ENCODE measurements around the gene SCFD2.
"Not testable (repeated sequence)": the region's sequence is repeated elsewhere in the genome, so short reads cannot be mapped to it uniquely, and the experiment has no call there.

Gene SCFD2

GRCh38 chr4:53067125-53067802, 298.6 kb downstream of the SCFD2 start:
- DNase-seq (no peak), ATAC-seq (replicated peaks) (no peak)
- H3K36me3 Mint-ChIP-seq (ENCODE audit: insufficient read depth) = no peaks in the 10 kb centered on the region
- H3K9me3 Mint-ChIP-seq = peaks cover 4 to 8% of the 10 kb centered on the region in 2 donors
- no peak overlapping the region for H3K4me3 Mint-ChIP-seq
- no peaks in the 10 kb centered on the region for H3K4me1 Mint-ChIP-seq (ENCODE audit: low read depth in 2 of 2)
- H3K27ac Mint-ChIP-seq = no peak overlapping the region
- H3K27me3 Mint-ChIP-seq = no peaks in the 10 kb centered on the region

GRCh38 chr4:53066155-53066554, 299.7 kb downstream of the SCFD2 start:
- Mint-ChIP-seq H3K4me1 (ENCODE audit: low read depth in 2 of 2) (no peaks in the 10 kb centered on the region), H3K27me3 (no peaks in the 10 kb centered on the region), H3K9me3 (peaks cover 4 to 8% of the 10 kb centered on the region in 2 donors), H3K27ac (no peak overlapping the region), H3K36me3 (ENCODE audit: insufficient read depth) (no peaks in the 10 kb centered on the region), H3K4me3 (no peak overlapping the region)
- no peak for ATAC-seq (replicated peaks)
- DNase-seq = no peak

- Mint-ChIP-seq H3K4me1 (ENCODE audit: low read depth in 2 of 2) (no peaks in the 10 kb centered on the region), H3K4me3 (no peak overlapping the region), H3K9me3 (peaks cover 4 to 8% of the 10 kb centered on the region in 2 donors), H3K27me3 (no peaks in the 10 kb centered on the region), H3K36me3 (ENCODE audit: insufficient read depth) (no peaks in the 10 kb centered on the region), H3K27ac (no peak overlapping the region)
- DNase-seq (no peak), ATAC-seq (replicated peaks) (no peak)
Measured at GRCh38 chr4:53064609-53065008, 301.3 kb downstream of the SCFD2 start.

GRCh38 chr4:53061091-53061850, 304.6 kb downstream of the SCFD2 start:
- Mint-ChIP-seq H3K4me3 (no peak overlapping the region), H3K27me3 (no peaks in the 10 kb centered on the region), H3K36me3 (ENCODE audit: insufficient read depth) (no peaks in the 10 kb centered on the region), H3K27ac (no peak overlapping the region), H3K4me1 (ENCODE audit: low read depth in 2 of 2) (peaks cover 0 to 2% of the 10 kb centered on the region in 2 donors), H3K9me3 (no peaks in the 10 kb centered on the region)
- DNase-seq (no peak), ATAC-seq (replicated peaks) (no peak)

GRCh38 chr4:53060278-53060677, 305.6 kb downstream of the SCFD2 start:
- Mint-ChIP-seq H3K36me3 (ENCODE audit: insufficient read depth) (no peaks in the 10 kb centered on the region), H3K27ac (no peak overlapping the region), H3K4me1 (ENCODE audit: low read depth in 2 of 2) (peaks cover 0 to 2% of the 10 kb centered on the region in 2 donors), H3K9me3 (no peaks in the 10 kb centered on the region), H3K4me3 (no peak overlapping the region), H3K27me3 (no peaks in the 10 kb centered on the region)
- ATAC-seq (replicated peaks) (no peak), DNase-seq (no peak)

- no peak overlapping the region for H3K27ac Mint-ChIP-seq
- H3K36me3 Mint-ChIP-seq (ENCODE audit: insufficient read depth) = no peaks in the 10 kb centered on the region
- DNase-seq = no peak
- no peaks in the 10 kb centered on the region for H3K9me3 Mint-ChIP-seq
- ATAC-seq (replicated peaks) = no peak
- peaks cover 0 to 2% of the 10 kb centered on the region in 2 donors for H3K4me1 Mint-ChIP-seq (ENCODE audit: low read depth in 2 of 2)
- no peaks in the 10 kb centered on the region for H3K27me3 Mint-ChIP-seq
- no peak overlapping the region for H3K4me3 Mint-ChIP-seq
Measured at GRCh38 chr4:53059871-53060270, 306.0 kb downstream of the SCFD2 start.

GRCh38 chr4:53059256-53059655, 306.6 kb downstream of the SCFD2 start:
- Mint-ChIP-seq H3K9me3 (no peaks in the 10 kb centered on the region), H3K4me1 (ENCODE audit: low read depth in 2 of 2) (peaks cover 0 to 2% of the 10 kb centered on the region in 2 donors), H3K27me3 (no peaks in the 10 kb centered on the region), H3K27ac (no peak overlapping the region), H3K4me3 (no peak overlapping the region), H3K36me3 (ENCODE audit: insufficient read depth) (no peaks in the 10 kb centered on the region)
- no peak for ATAC-seq (replicated peaks)
- DNase-seq = no peak

- H3K27ac Mint-ChIP-seq = no peak overlapping the region
- DNase-seq = no peak
- no peaks in the 10 kb centered on the region for H3K9me3 Mint-ChIP-seq
- no peaks in the 10 kb centered on the region for H3K27me3 Mint-ChIP-seq
- no peak overlapping the region for H3K4me3 Mint-ChIP-seq
- no peak for ATAC-seq (replicated peaks)
- H3K36me3 Mint-ChIP-seq (ENCODE audit: insufficient read depth) = no peaks in the 10 kb centered on the region
- peaks cover 0 to 2% of the 10 kb centered on the region in 2 donors for H3K4me1 Mint-ChIP-seq (ENCODE audit: low read depth in 2 of 2)
Measured at GRCh38 chr4:53057679-53058078, 308.2 kb downstream of the SCFD2 start.

GRCh38 chr4:53057108-53057507, 308.8 kb downstream of the SCFD2 start:
- H3K4me3 Mint-ChIP-seq; H3K9me3 Mint-ChIP-seq; H3K27me3 Mint-ChIP-seq; H3K4me1 Mint-ChIP-seq (ENCODE audit: low read depth in 2 of 2); H3K36me3 Mint-ChIP-seq (ENCODE audit: insufficient read depth); H3K27ac Mint-ChIP-seq; ATAC-seq (replicated peaks); DNase-seq: not testable (repeated sequence)

GRCh38 chr4:53055716-53056403, 310.0 kb downstream of the SCFD2 start:
- ATAC-seq (replicated peaks) (no peak), DNase-seq (no peak)
- Mint-ChIP-seq H3K9me3 (no peaks in the 10 kb centered on the region), H3K27me3 (no peaks in the 10 kb centered on the region), H3K4me3 (no peak overlapping the region), H3K27ac (no peak overlapping the region), H3K36me3 (ENCODE audit: insufficient read depth) (no peaks in the 10 kb centered on the region), H3K4me1 (ENCODE audit: low read depth in 2 of 2) (peaks cover 0 to 2% of the 10 kb centered on the region in 2 donors)

GRCh38 chr4:53055274-53055673, 310.6 kb downstream of the SCFD2 start:
- H3K27ac Mint-ChIP-seq = no peak overlapping the region
- H3K9me3 Mint-ChIP-seq = no peaks in the 10 kb centered on the region
- no peaks in the 10 kb centered on the region for H3K36me3 Mint-ChIP-seq (ENCODE audit: insufficient read depth)
- DNase-seq = no peak
- ATAC-seq (replicated peaks) = no peak
- H3K4me1 Mint-ChIP-seq (ENCODE audit: low read depth in 2 of 2) = peaks cover 0 to 2% of the 10 kb centered on the region in 2 donors
- no peak overlapping the region for H3K4me3 Mint-ChIP-seq
- no peaks in the 10 kb centered on the region for H3K27me3 Mint-ChIP-seq

GRCh38 chr4:53050361-53050774, 315.5 kb downstream of the SCFD2 start:
- no peaks in the 10 kb centered on the region for H3K36me3 Mint-ChIP-seq (ENCODE audit: insufficient read depth)

GRCh38 chr4:53049528-53049927, 316.3 kb downstream of the SCFD2 start:
- Mint-ChIP-seq H3K9me3 (no peaks in the 10 kb centered on the region), H3K4me1 (ENCODE audit: low read depth in 2 of 2) (peaks cover 0 to under 1% of the 10 kb centered on the region in 2 donors), H3K36me3 (ENCODE audit: insufficient read depth) (no peaks in the 10 kb centered on the region), H3K4me3 (no peak overlapping the region), H3K27me3 (no peaks in the 10 kb centered on the region), H3K27ac (no peak overlapping the region)
- ATAC-seq (replicated peaks) (no peak), DNase-seq (no peak)

More at GRCh38 chr4:53050361-53050774, 315.5 kb downstream of the SCFD2 start:
- DNase-seq (no peak), ATAC-seq (replicated peaks) (no peak)
- Mint-ChIP-seq H3K9me3 (no peaks in the 10 kb centered on the region), H3K27ac (no peak overlapping the region), H3K27me3 (no peaks in the 10 kb centered on the region), H3K4me1 (ENCODE audit: low read depth in 2 of 2) (no peaks in the 10 kb centered on the region), H3K4me3 (no peak overlapping the region)

- H3K27me3 Mint-ChIP-seq = no peaks in the 10 kb centered on the region
- no peak for ATAC-seq (replicated peaks)
Measured at GRCh38 chr4:53044651-53044960, 321.3 kb downstream of the SCFD2 start.

More at GRCh38 chr4:53044651-53044960, 321.3 kb downstream of the SCFD2 start:
- H3K9me3 Mint-ChIP-seq = no peaks in the 10 kb centered on the region
- no peak overlapping the region for H3K27ac Mint-ChIP-seq
- no peak for DNase-seq
- H3K4me1 Mint-ChIP-seq (ENCODE audit: low read depth in 2 of 2) = peaks cover 0 to 2% of the 10 kb centered on the region in 2 donors
- H3K4me3 Mint-ChIP-seq = no peak overlapping the region
- H3K36me3 Mint-ChIP-seq (ENCODE audit: insufficient read depth) = no peaks in the 10 kb centered on the region

All from effector memory CD8-positive, alpha-beta T cell (primary cell).